OCI-LY1 (cell line): ENCODE measurements around the gene NMUR2.

Experiments
- H2AFZ ChIP-seq: fragments of 200-600 bp; sonication (generic), shearing (Covaris generic); 2 replicates; pipeline ENCODE4 v1.6.0; 2014; ENCODE audit warnings: antibody characterized with exemption, mild to moderate bottlenecking, low read length
- H3F3A ChIP-seq: fragments of 200-600 bp; sonication (generic), shearing (Covaris generic); 2 replicates; pipeline ENCODE4 v1.6.0; 2014; ENCODE audit warnings: mild to moderate bottlenecking, antibody characterized with exemption, low read length, moderate library complexity; ENCODE audit not compliant: insufficient read depth
- H3K27ac ChIP-seq: fragments of 200-600 bp; sonication (generic); 2 replicates; pipeline ENCODE4 v1.5.1; 2014; ENCODE audit warnings: low read length, mixed run types, mild to moderate bottlenecking, low read depth; ENCODE audit not compliant: poor library complexity, severe bottlenecking
- H3K27me3 ChIP-seq: fragments of 200-600 bp; sonication (generic); 2 replicates; pipeline ENCODE4 v1.6.0; 2014; ENCODE audit warnings: antibody characterized with exemption, mild to moderate bottlenecking, low read length, moderate library complexity; ENCODE audit not compliant: insufficient read depth
- H3K36me3 ChIP-seq: fragments of 200-600 bp; sonication (generic); 2 replicates; pipeline ENCODE4 v1.6.1; 2014; ENCODE audit warnings: mild to moderate bottlenecking, antibody characterized with exemption, low read length, moderate library complexity, mixed read lengths; ENCODE audit not compliant: insufficient read depth
- H3K4me1 ChIP-seq: fragments of 200-600 bp; sonication (generic); 2 replicates; pipeline ENCODE4 v1.5.1; 2014; ENCODE audit warnings: mild to moderate bottlenecking, low read length, moderate library complexity; ENCODE audit not compliant: insufficient read depth, severe bottlenecking
- H3K4me2 ChIP-seq: fragments of 200-600 bp; sonication (generic), shearing (Covaris generic); 2 replicates; pipeline ENCODE4 v1.6.1; 2014; ENCODE audit warnings: low read length
- H3K4me3 ChIP-seq: fragments of 200-600 bp; sonication (generic); 2 replicates; pipeline ENCODE4 v1.5.1; 2014; ENCODE audit warnings: low read length, low read depth, mild to moderate bottlenecking, mixed read lengths; ENCODE audit not compliant: poor library complexity, severe bottlenecking
- H3K79me2 ChIP-seq: fragments of 200-600 bp; shearing (Covaris generic); 2 replicates; pipeline ENCODE4 v1.6.1; 2016; ENCODE audit warnings: mixed run types, low read length, mixed read lengths; ENCODE audit not compliant: insufficient read depth
- H3K9ac ChIP-seq: fragments of 200-600 bp; sonication (generic), shearing (Covaris generic); 2 replicates; pipeline ENCODE4 v1.6.1; 2014; ENCODE audit warnings: mild to moderate bottlenecking, low read length, mixed read lengths
- H3K9me2 ChIP-seq: fragments of 200-600 bp; sonication (generic), shearing (Covaris generic); 2 replicates; pipeline ENCODE4 v1.6.1; 2014; ENCODE audit warnings: low read depth, mild to moderate bottlenecking, low read length, mixed read lengths
- H3K9me3 ChIP-seq: fragments of 200-600 bp; shearing (Covaris generic); 2 replicates; pipeline ENCODE4 v1.6.1; 2014; ENCODE audit warnings: low read length, mixed read lengths
- H4K20me1 ChIP-seq: fragments of 200-600 bp; sonication (generic), shearing (Covaris generic); 2 replicates; pipeline ENCODE4 v1.6.0; 2016; ENCODE audit warnings: mild to moderate bottlenecking, low read length; ENCODE audit not compliant: insufficient read depth
- CTCF ChIP-seq: fragments of 200-600 bp; sonication (generic), shearing (Covaris generic); IDR thresholded peaks from 2 replicates; pipeline ENCODE4 v1.5.1; 2017; ENCODE audit warnings: mild to moderate bottlenecking, antibody characterized with exemption, low read length, moderate library complexity, mixed read lengths
- EZH2 ChIP-seq: fragments of 200-600 bp; sonication (generic), shearing (Covaris generic); IDR thresholded peaks from 2 replicates; pipeline ENCODE4 v1.8.0; 2017; ENCODE audit warnings: borderline replicate concordance, mixed run types, mild to moderate bottlenecking, antibody characterized with exemption, low read length, moderate library complexity, mixed read lengths

The NMUR2 gene

DNA sequence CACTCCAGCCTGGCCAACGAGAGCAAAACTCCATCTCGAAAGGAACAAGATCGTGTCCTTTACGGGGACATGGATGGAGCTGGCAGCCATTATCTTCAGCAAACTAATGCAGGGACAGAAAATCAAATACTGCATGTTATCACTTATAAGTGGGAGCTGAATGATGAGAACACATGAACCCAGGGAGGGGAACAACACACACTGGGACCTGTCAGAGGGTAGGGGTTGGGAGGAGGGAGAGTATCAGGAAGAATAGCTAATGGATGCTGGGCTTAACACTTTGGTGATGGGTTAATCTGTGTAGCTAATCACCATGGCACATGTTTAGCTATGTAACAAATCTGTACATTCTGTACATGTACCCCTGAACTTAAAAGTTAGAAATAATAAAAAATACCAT, 40.9 kb downstream of the NMUR2 start:
- no peak for TF ChIP-seq CTCF
- no peak for TF ChIP-seq EZH2
- Histone ChIP-seq H3K9me3 (no peaks in the 10 kb centered on the region), H3K4me1 (no peaks in the 10 kb centered on the region), H3K27me3 (no peaks in the 10 kb centered on the region), H3F3A (no peaks in the 10 kb centered on the region), H2AFZ (no peak overlapping the region), H3K27ac (no peak overlapping the region), H3K36me3 (no peaks in the 10 kb centered on the region), H3K9me2 (no peaks in the 10 kb centered on the region), H3K9ac (no peak overlapping the region), H3K4me2 (no peak overlapping the region), H4K20me1 (no peaks in the 10 kb centered on the region), H3K79me2 (no peaks in the 10 kb centered on the region), H3K4me3 (no peak overlapping the region)

GRCh38 chr5:152358861-152359568, 46.1 kb downstream of the NMUR2 start:
- no peaks in the 10 kb centered on the region for H3K36me3 ChIP-seq
- no peaks in the 10 kb centered on the region for H3K4me1 ChIP-seq
- H2AFZ ChIP-seq, result no peak overlapping the region
- H4K20me1 ChIP-seq, result no peaks in the 10 kb centered on the region
- H3K4me3 ChIP-seq, result no peak overlapping the region
- no peak overlapping the region for H3K9ac ChIP-seq
- no peaks in the 10 kb centered on the region for H3K27me3 ChIP-seq
- TF ChIP-seq EZH2 (no peak), CTCF (no peak)
- H3K4me2 ChIP-seq, result no peak overlapping the region
- H3K79me2 ChIP-seq, result no peaks in the 10 kb centered on the region
- no peaks in the 10 kb centered on the region for H3F3A ChIP-seq
- H3K9me3 ChIP-seq, result no peaks in the 10 kb centered on the region
- H3K9me2 ChIP-seq, result no peaks in the 10 kb centered on the region
- H3K27ac ChIP-seq, result no peak overlapping the region

DNA sequence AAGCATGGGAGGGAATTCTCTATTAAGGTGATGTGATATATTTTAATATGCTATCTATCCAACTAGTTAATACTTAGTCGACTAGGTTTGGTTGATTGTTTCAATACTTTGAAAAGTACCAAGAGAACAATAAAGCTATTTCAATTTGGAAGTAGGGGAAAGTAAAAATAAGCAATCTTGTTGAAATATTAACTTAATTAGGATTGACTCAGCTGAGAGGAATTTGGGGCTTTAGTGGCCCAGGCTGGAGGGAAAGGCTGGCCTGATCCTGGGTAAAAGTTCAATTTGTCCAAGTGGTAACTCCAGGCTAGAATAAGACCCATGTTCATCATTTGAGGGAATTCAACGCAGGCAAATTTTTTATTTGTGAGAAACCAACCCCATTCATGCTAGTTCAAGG, 48.6 kb downstream of the NMUR2 start:
- H3K4me2 ChIP-seq, result no peak overlapping the region
- no peaks in the 10 kb centered on the region for H3K9me3 ChIP-seq
- TF ChIP-seq EZH2 (no peak), CTCF (no peak)
- no peaks in the 10 kb centered on the region for H3K79me2 ChIP-seq
- no peaks in the 10 kb centered on the region for H3K4me1 ChIP-seq
- no peaks in the 10 kb centered on the region for H3F3A ChIP-seq
- no peak overlapping the region for H2AFZ ChIP-seq
- no peaks in the 10 kb centered on the region for H3K27me3 ChIP-seq
- no peaks in the 10 kb centered on the region for H3K36me3 ChIP-seq
- H4K20me1 ChIP-seq, result no peaks in the 10 kb centered on the region
- H3K27ac ChIP-seq, result no peak overlapping the region
- H3K9ac ChIP-seq, result no peak overlapping the region
- no peaks in the 10 kb centered on the region for H3K9me2 ChIP-seq
- no peak overlapping the region for H3K4me3 ChIP-seq
